ENCODE data around the gene MGAT5.

Gene MGAT5

GRCh38 chr2:134310107-134311079, 56.5 kb downstream of the MGAT5 start:
- H3K9me3 ChIP-seq (ENCODE audit: control insufficient read depth in 1 of 2, low read length in 2 of 2), result no peaks in the 10 kb centered on the region
- no peak overlapping the region for H3K9ac ChIP-seq (ENCODE audit: low read depth in 1 of 2, low read length in 2 of 2)
- no peaks in the 10 kb centered on the region for H3K36me3 ChIP-seq (ENCODE audit: control insufficient read depth in 1 of 2, insufficient read depth in 2 of 2, low read length in 2 of 2)
- H3K4me1 ChIP-seq (ENCODE audit: control insufficient read depth in 1 of 2, insufficient read depth in 2 of 2, low read length in 2 of 2), result no peaks in the 10 kb centered on the region
- no peak overlapping the region for H3K4me3 ChIP-seq (ENCODE audit: low read depth in 1 of 2, low read length in 2 of 2)
- H3K27me3 ChIP-seq (ENCODE audit: control insufficient read depth in 1 of 2, insufficient read depth in 2 of 2, low read length in 2 of 2), result no peaks in the 10 kb centered on the region
- H3K27ac ChIP-seq (ENCODE audit: low read depth, low read length), result no peak overlapping the region

GRCh38 chr2:134312482-134312881, 58.6 kb downstream of the MGAT5 start:
- H3K27me3 ChIP-seq (ENCODE audit: control insufficient read depth in 1 of 2, insufficient read depth in 2 of 2, low read length in 2 of 2), result no peaks in the 10 kb centered on the region
- H3K27ac ChIP-seq (ENCODE audit: low read depth, low read length), result no peak overlapping the region
- no peak overlapping the region for H3K4me3 ChIP-seq (ENCODE audit: low read depth in 1 of 2, low read length in 2 of 2)
- peaks cover 1 to 2% of the 10 kb centered on the region in 2 donors for H3K36me3 ChIP-seq (ENCODE audit: control insufficient read depth in 1 of 2, insufficient read depth in 2 of 2, low read length in 2 of 2)
- H3K9ac ChIP-seq (ENCODE audit: low read depth in 1 of 2, low read length in 2 of 2), result no peak overlapping the region
- no peaks in the 10 kb centered on the region for H3K9me3 ChIP-seq (ENCODE audit: control insufficient read depth in 1 of 2, low read length in 2 of 2)
- H3K4me1 ChIP-seq (ENCODE audit: control insufficient read depth in 1 of 2, insufficient read depth in 2 of 2, low read length in 2 of 2), result no peaks in the 10 kb centered on the region

- Histone ChIP-seq H3K9ac (ENCODE audit: low read depth in 1 of 2, low read length in 2 of 2) (no peak overlapping the region), H3K27ac (ENCODE audit: low read depth, low read length) (no peak overlapping the region)
Observed at GRCh38 chr2:134314202-134314601, 60.3 kb downstream of the MGAT5 start.

GRCh38 chr2:134314681-134315368, 61.0 kb downstream of the MGAT5 start:
- H3K27ac ChIP-seq (ENCODE audit: low read depth, low read length), result no peak overlapping the region
- no peaks in the 10 kb centered on the region for H3K27me3 ChIP-seq (ENCODE audit: control insufficient read depth in 1 of 2, insufficient read depth in 2 of 2, low read length in 2 of 2)
- no peak overlapping the region for H3K9ac ChIP-seq (ENCODE audit: low read depth in 1 of 2, low read length in 2 of 2)
- H3K4me3 ChIP-seq (ENCODE audit: low read depth in 1 of 2, low read length in 2 of 2), result no peak overlapping the region
- H3K36me3 ChIP-seq (ENCODE audit: control insufficient read depth in 1 of 2, insufficient read depth in 2 of 2, low read length in 2 of 2), result peaks cover 13 to 18% of the 10 kb centered on the region in 2 donors
- no peaks in the 10 kb centered on the region for H3K9me3 ChIP-seq (ENCODE audit: control insufficient read depth in 1 of 2, low read length in 2 of 2)
- no peaks in the 10 kb centered on the region for H3K4me1 ChIP-seq (ENCODE audit: control insufficient read depth in 1 of 2, insufficient read depth in 2 of 2, low read length in 2 of 2)

More at GRCh38 chr2:134314202-134314601, 60.3 kb downstream of the MGAT5 start:
- no peaks in the 10 kb centered on the region for H3K9me3 ChIP-seq (ENCODE audit: control insufficient read depth in 1 of 2, low read length in 2 of 2)
- peaks cover 13% of the 10 kb centered on the region in 2 donors for H3K36me3 ChIP-seq (ENCODE audit: control insufficient read depth in 1 of 2, insufficient read depth in 2 of 2, low read length in 2 of 2)
- H3K4me1 ChIP-seq (ENCODE audit: control insufficient read depth in 1 of 2, insufficient read depth in 2 of 2, low read length in 2 of 2), result no peaks in the 10 kb centered on the region
- H3K27me3 ChIP-seq (ENCODE audit: control insufficient read depth in 1 of 2, insufficient read depth in 2 of 2, low read length in 2 of 2), result no peaks in the 10 kb centered on the region
- no peak overlapping the region for H3K4me3 ChIP-seq (ENCODE audit: low read depth in 1 of 2, low read length in 2 of 2)

GRCh38 chr2:134315471-134315870, 61.6 kb downstream of the MGAT5 start:
- Histone ChIP-seq H3K4me3 (ENCODE audit: low read depth in 1 of 2, low read length in 2 of 2) (no peak overlapping the region), H3K27ac (ENCODE audit: low read depth, low read length) (no peak overlapping the region), H3K9me3 (ENCODE audit: control insufficient read depth in 1 of 2, low read length in 2 of 2) (no peaks in the 10 kb centered on the region), H3K9ac (ENCODE audit: low read depth in 1 of 2, low read length in 2 of 2) (no peak overlapping the region), H3K4me1 (ENCODE audit: control insufficient read depth in 1 of 2, insufficient read depth in 2 of 2, low read length in 2 of 2) (no peaks in the 10 kb centered on the region), H3K27me3 (ENCODE audit: control insufficient read depth in 1 of 2, insufficient read depth in 2 of 2, low read length in 2 of 2) (no peaks in the 10 kb centered on the region), H3K36me3 (ENCODE audit: control insufficient read depth in 1 of 2, insufficient read depth in 2 of 2, low read length in 2 of 2) (peaks cover 13 to 19% of the 10 kb centered on the region in 2 donors)

- Histone ChIP-seq H3K4me1 (ENCODE audit: control insufficient read depth in 1 of 2, insufficient read depth in 2 of 2, low read length in 2 of 2) (no peaks in the 10 kb centered on the region), H3K27ac (ENCODE audit: low read depth, low read length) (no peak overlapping the region), H3K9ac (ENCODE audit: low read depth in 1 of 2, low read length in 2 of 2) (no peak overlapping the region), H3K9me3 (ENCODE audit: control insufficient read depth in 1 of 2, low read length in 2 of 2) (no peaks in the 10 kb centered on the region), H3K27me3 (ENCODE audit: control insufficient read depth in 1 of 2, insufficient read depth in 2 of 2, low read length in 2 of 2) (no peaks in the 10 kb centered on the region), H3K36me3 (ENCODE audit: control insufficient read depth in 1 of 2, insufficient read depth in 2 of 2, low read length in 2 of 2) (peaks cover 13 to 26% of the 10 kb centered on the region in 2 donors), H3K4me3 (ENCODE audit: low read depth in 1 of 2, low read length in 2 of 2) (no peak overlapping the region)
Observed at GRCh38 chr2:134319596-134320254, 65.9 kb downstream of the MGAT5 start.

- Histone ChIP-seq H3K4me3 (ENCODE audit: low read depth in 1 of 2, low read length in 2 of 2) (no peak overlapping the region), H3K9me3 (ENCODE audit: control insufficient read depth in 1 of 2, low read length in 2 of 2) (no peaks in the 10 kb centered on the region), H3K9ac (ENCODE audit: low read depth in 1 of 2, low read length in 2 of 2) (no peak overlapping the region), H3K36me3 (ENCODE audit: control insufficient read depth in 1 of 2, insufficient read depth in 2 of 2, low read length in 2 of 2) (peaks cover 13 to 26% of the 10 kb centered on the region in 2 donors), H3K4me1 (ENCODE audit: control insufficient read depth in 1 of 2, insufficient read depth in 2 of 2, low read length in 2 of 2) (peaks cover 0 to 4% of the 10 kb centered on the region in 2 donors), H3K27ac (ENCODE audit: low read depth, low read length) (no peak overlapping the region), H3K27me3 (ENCODE audit: control insufficient read depth in 1 of 2, insufficient read depth in 2 of 2, low read length in 2 of 2) (no peaks in the 10 kb centered on the region)
Observed at GRCh38 chr2:134320930-134321329, 67.1 kb downstream of the MGAT5 start.

- no peak overlapping the region for H3K4me3 ChIP-seq (ENCODE audit: low read depth in 1 of 2, low read length in 2 of 2)
- peaks cover 0 to 4% of the 10 kb centered on the region in 2 donors for H3K4me1 ChIP-seq (ENCODE audit: control insufficient read depth in 1 of 2, insufficient read depth in 2 of 2, low read length in 2 of 2)
- no peak overlapping the region for H3K9ac ChIP-seq (ENCODE audit: low read depth in 1 of 2, low read length in 2 of 2)
- no peaks in the 10 kb centered on the region for H3K27me3 ChIP-seq (ENCODE audit: control insufficient read depth in 1 of 2, insufficient read depth in 2 of 2, low read length in 2 of 2)
- no peak overlapping the region for H3K27ac ChIP-seq (ENCODE audit: low read depth, low read length)
- H3K9me3 ChIP-seq (ENCODE audit: control insufficient read depth in 1 of 2, low read length in 2 of 2), result no peaks in the 10 kb centered on the region
- peaks cover 0 to 14% of the 10 kb centered on the region in 2 donors for H3K36me3 ChIP-seq (ENCODE audit: control insufficient read depth in 1 of 2, insufficient read depth in 2 of 2, low read length in 2 of 2)
Observed at GRCh38 chr2:134323777-134324176, 69.9 kb downstream of the MGAT5 start.

- Histone ChIP-seq H3K9ac (ENCODE audit: low read depth in 1 of 2, low read length in 2 of 2) (no peak overlapping the region), H3K4me3 (ENCODE audit: low read depth in 1 of 2, low read length in 2 of 2) (no peak overlapping the region), H3K9me3 (ENCODE audit: control insufficient read depth in 1 of 2, low read length in 2 of 2) (no peaks in the 10 kb centered on the region), H3K27me3 (ENCODE audit: control insufficient read depth in 1 of 2, insufficient read depth in 2 of 2, low read length in 2 of 2) (no peaks in the 10 kb centered on the region), H3K4me1 (ENCODE audit: control insufficient read depth in 1 of 2, insufficient read depth in 2 of 2, low read length in 2 of 2) (peaks cover 0 to 4% of the 10 kb centered on the region in 2 donors), H3K27ac (ENCODE audit: low read depth, low read length) (no peak overlapping the region), H3K36me3 (ENCODE audit: control insufficient read depth in 1 of 2, insufficient read depth in 2 of 2, low read length in 2 of 2) (peaks cover 0 to 12% of the 10 kb centered on the region in 2 donors)
Observed at GRCh38 chr2:134324430-134324829, 70.6 kb downstream of the MGAT5 start.

- H3K36me3 ChIP-seq (ENCODE audit: control insufficient read depth in 1 of 2, insufficient read depth in 2 of 2, low read length in 2 of 2), result peaks cover 0 to 7% of the 10 kb centered on the region in 2 donors
- H3K27me3 ChIP-seq (ENCODE audit: control insufficient read depth in 1 of 2, insufficient read depth in 2 of 2, low read length in 2 of 2), result no peaks in the 10 kb centered on the region
- no peak overlapping the region for H3K9ac ChIP-seq (ENCODE audit: low read depth in 1 of 2, low read length in 2 of 2)
- H3K9me3 ChIP-seq (ENCODE audit: control insufficient read depth in 1 of 2, low read length in 2 of 2), result no peaks in the 10 kb centered on the region
- H3K27ac ChIP-seq (ENCODE audit: low read depth, low read length), result no peak overlapping the region
- no peak overlapping the region for H3K4me3 ChIP-seq (ENCODE audit: low read depth in 1 of 2, low read length in 2 of 2)
- peaks cover 0 to 4% of the 10 kb centered on the region in 2 donors for H3K4me1 ChIP-seq (ENCODE audit: control insufficient read depth in 1 of 2, insufficient read depth in 2 of 2, low read length in 2 of 2)
Observed at GRCh38 chr2:134324947-134325346, 71.1 kb downstream of the MGAT5 start.

Data from duodenal mucosa (tissue), 2 donors.